K562 (cell line): ENCODE data around the gene NAIF1. TPM values are rescaled to one million over a fixed set of nuclear protein-coding genes. Genes with fewer than 3 reads are reported as not detected.

ENCODE experiments used
- BRD9 ChIP-seq: fragments of 450-650 bp; IDR thresholded peaks from 2 replicates; pipeline ENCODE4 v1.6.1; 2018; ENCODE audit warnings: low read depth; ENCODE audit not compliant: partially characterized antibody
- EZH2 ChIP-seq: IDR thresholded peaks from 2 replicates; pipeline ENCODE4 v1.6.1; 2012; ENCODE audit warnings: low read depth, mild to moderate bottlenecking, inconsistent platforms, low read length, borderline replicate concordance
- GABPA ChIP-seq: fragments of 200-800 bp; sonication (Bioruptor generic); conservative IDR thresholded peaks from 2 replicates; pipeline ENCODE4 v1.6.1; 2016; ENCODE audit warnings: low read depth, missing genetic modification characterization, missing compliant biosample characterization
- KAT7 ChIP-seq: sonication (generic); formaldehyde crosslinking; IDR thresholded peaks from 2 replicates; pipeline ENCODE4 v1.8.0; 2022; ENCODE audit warnings: missing genetic modification reagents, mild to moderate bottlenecking, borderline replicate concordance
- KDM2B ChIP-seq: fragments of 250-450 bp; sonication (Bioruptor Pico); IDR thresholded peaks from 2 replicates; pipeline ENCODE4 v1.8.0; 2021; ENCODE audit warnings: mild to moderate bottlenecking, moderate library complexity
- MYBL2 ChIP-seq, 2 experiments: fragments of 450-650 bp in 1 of 2; sonication (generic) in 1 of 2; formaldehyde crosslinking in 1 of 2; IDR thresholded peaks; 2 replicates each; pipeline versions ENCODE4 v1.6.1 to v1.8.1; 2017 to 2022; ENCODE audit warnings: borderline replicate concordance in 1 of 2, inconsistent platforms in 1 of 2, low read depth in 1 of 2, mild to moderate bottlenecking in 1 of 2, missing genetic modification reagents in 1 of 2, moderate library complexity in 1 of 2
- NFYB ChIP-seq: IDR thresholded peaks from 2 replicates; pipeline ENCODE4 v1.6.1; 2011; ENCODE audit warnings: mild to moderate bottlenecking, moderate library complexity; ENCODE audit not compliant: insufficient read length; ENCODE audit errors: extremely low read depth
- POLR2B ChIP-seq: fragments of 450-650 bp; IDR thresholded peaks from 2 replicates; pipeline ENCODE4 v1.6.1; 2018; ENCODE audit warnings: low read depth; ENCODE audit not compliant: partially characterized antibody
- SMARCA5 ChIP-seq: fragments of 450-650 bp; IDR thresholded peaks from 2 replicates; pipeline ENCODE4 v1.6.1; 2016
- ZNF133 ChIP-seq: fragments of 250-450 bp; sonication (Bioruptor Pico); IDR thresholded peaks from 2 replicates; pipeline ENCODE4 v1.4.0; 2020; ENCODE audit warnings: mild to moderate bottlenecking
- polyA plus RNA-seq, 8 experiments: library from polyadenylated mRNA; depleted of rRNA in 4 of 8; stranded (reverse) in 5 of 8; unstranded in 3 of 8; fragments of >200 nt; fragmentation: Nextera tagmentation in 2 of 8; fragmentation: Illumina TruSeq in 1 of 8; extraction: Ambion mirVana in 2 of 8; extraction: Trizol in 1 of 8; gene quantifications; 2 replicates each; pipeline versions ENCODE4 v1.2.1 to v1.2.3, GENCODE V29; 2011 to 2014; ENCODE audit warnings: inconsistent platforms in 1 of 8, missing spikeins in 1 of 8
- total RNA-seq, 7 experiments: library from RNA; depleted of rRNA in 6 of 7; stranded (reverse); fragments of >200 nt in 6 of 7; fragmentation: Illumina TruSeq in 2 of 7; extraction: Trizol in 2 of 7; gene quantifications; 2 replicates each; pipeline versions ENCODE4 v1.2.1 to v1.2.3, GENCODE V29; 2011 to 2021; ENCODE audit warnings: low replicate concordance in 1 of 7
- TF ChIP-seq, protein P1 (sequence below): sonication (generic); formaldehyde crosslinking; IDR thresholded peaks from 2 replicates; pipeline ENCODE4 v1.8.1; 2023; ENCODE audit warnings: missing genetic modification reagents, mild to moderate bottlenecking, borderline replicate concordance
- TF ChIP-seq, protein P2 (sequence below): IDR thresholded peaks from 2 replicates; pipeline ENCODE4 v1.6.1; 2011; ENCODE audit warnings: borderline replicate concordance, low read depth, mild to moderate bottlenecking, moderate library complexity, low read length; ENCODE audit not compliant: insufficient read depth, poor library complexity, severe bottlenecking
- TF ChIP-seq, protein P3 (sequence below): fragments of 450-650 bp; formaldehyde crosslinking; IDR thresholded peaks from 2 replicates; pipeline ENCODE4 v1.4.0; 2020; ENCODE audit warnings: mild to moderate bottlenecking, moderate library complexity
- TF ChIP-seq, protein P4 (sequence below): sonication (generic); formaldehyde crosslinking; IDR thresholded peaks from 2 replicates; pipeline ENCODE4 v1.8.1; 2023; ENCODE audit warnings: mild to moderate bottlenecking, missing genetic modification reagents

Gene NAIF1
- total and polyA plus RNA-seq, 9 of the 15 experiments (the other 6 are each of a cell fraction or from before 2014, with no cell fraction given), result 4.8 to 26.6 (median 17.2) TPM

DNA sequence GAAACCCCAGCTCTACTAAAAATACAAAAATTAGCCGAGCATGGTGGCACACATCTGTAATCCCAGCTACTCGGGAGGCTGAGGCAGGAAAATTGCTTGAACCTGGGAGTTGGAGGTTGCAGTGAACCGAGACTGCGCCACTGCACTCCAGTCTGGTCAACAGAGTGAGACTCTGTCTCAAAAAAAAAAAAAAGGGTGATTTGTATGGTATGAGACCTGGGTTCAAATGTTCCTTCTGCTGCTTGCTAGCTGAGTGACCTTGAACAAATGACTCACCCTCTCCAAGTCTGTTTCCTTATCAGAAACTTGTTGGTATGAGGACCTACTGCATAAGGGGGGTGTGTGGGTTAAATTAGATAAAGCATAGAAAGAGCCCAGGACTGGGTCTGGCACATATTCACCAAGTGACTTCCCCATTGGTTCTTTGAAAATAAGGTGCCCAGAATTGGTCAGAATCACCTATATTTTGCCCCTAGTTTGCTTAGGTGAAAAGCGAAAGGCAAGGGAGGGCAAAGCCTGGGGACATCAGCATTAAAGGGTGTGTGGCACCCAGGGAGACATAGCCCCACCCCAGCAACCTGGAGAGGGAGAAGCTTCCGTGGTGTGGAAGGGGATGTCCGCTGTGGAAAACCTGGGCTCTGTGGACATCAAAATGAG, 10.9 kb upstream of the NAIF1 start (continued):
- TF ChIP-seq, protein P1, sequence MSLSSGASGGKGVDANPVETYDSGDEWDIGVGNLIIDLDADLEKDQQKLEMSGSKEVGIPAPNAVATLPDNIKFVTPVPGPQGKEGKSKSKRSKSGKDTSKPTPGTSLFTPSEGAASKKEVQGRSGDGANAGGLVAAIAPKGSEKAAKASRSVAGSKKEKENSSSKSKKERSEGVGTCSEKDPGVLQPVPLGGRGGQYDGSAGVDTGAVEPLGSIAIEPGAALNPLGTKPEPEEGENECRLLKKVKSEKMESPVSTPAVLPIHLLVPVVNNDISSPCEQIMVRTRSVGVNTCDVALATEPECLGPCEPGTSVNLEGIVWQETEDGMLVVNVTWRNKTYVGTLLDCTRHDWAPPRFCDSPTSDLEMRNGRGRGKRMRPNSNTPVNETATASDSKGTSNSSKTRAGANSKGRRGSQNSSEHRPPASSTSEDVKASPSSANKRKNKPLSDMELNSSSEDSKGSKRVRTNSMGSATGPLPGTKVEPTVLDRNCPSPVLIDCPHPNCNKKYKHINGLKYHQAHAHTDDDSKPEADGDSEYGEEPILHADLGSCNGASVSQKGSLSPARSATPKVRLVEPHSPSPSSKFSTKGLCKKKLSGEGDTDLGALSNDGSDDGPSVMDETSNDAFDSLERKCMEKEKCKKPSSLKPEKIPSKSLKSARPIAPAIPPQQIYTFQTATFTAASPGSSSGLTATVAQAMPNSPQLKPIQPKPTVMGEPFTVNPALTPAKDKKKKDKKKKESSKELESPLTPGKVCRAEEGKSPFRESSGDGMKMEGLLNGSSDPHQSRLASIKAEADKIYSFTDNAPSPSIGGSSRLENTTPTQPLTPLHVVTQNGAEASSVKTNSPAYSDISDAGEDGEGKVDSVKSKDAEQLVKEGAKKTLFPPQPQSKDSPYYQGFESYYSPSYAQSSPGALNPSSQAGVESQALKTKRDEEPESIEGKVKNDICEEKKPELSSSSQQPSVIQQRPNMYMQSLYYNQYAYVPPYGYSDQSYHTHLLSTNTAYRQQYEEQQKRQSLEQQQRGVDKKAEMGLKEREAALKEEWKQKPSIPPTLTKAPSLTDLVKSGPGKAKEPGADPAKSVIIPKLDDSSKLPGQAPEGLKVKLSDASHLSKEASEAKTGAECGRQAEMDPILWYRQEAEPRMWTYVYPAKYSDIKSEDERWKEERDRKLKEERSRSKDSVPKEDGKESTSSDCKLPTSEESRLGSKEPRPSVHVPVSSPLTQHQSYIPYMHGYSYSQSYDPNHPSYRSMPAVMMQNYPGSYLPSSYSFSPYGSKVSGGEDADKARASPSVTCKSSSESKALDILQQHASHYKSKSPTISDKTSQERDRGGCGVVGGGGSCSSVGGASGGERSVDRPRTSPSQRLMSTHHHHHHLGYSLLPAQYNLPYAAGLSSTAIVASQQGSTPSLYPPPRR (CRISPR knock-in tag), result no peak; the same call in 1 of the 2 replicates
- peak; percentile 79; the same call in 1 of the 2 replicates for TF ChIP-seq SMARCA5
- TF ChIP-seq ZNF133, result no peak
- TF ChIP-seq EZH2, result no peak
- TF ChIP-seq GABPA (tag), result no peak; the same call in 1 of the 2 replicates
- no peak for TF ChIP-seq BRD9
- TF ChIP-seq, protein P2, sequence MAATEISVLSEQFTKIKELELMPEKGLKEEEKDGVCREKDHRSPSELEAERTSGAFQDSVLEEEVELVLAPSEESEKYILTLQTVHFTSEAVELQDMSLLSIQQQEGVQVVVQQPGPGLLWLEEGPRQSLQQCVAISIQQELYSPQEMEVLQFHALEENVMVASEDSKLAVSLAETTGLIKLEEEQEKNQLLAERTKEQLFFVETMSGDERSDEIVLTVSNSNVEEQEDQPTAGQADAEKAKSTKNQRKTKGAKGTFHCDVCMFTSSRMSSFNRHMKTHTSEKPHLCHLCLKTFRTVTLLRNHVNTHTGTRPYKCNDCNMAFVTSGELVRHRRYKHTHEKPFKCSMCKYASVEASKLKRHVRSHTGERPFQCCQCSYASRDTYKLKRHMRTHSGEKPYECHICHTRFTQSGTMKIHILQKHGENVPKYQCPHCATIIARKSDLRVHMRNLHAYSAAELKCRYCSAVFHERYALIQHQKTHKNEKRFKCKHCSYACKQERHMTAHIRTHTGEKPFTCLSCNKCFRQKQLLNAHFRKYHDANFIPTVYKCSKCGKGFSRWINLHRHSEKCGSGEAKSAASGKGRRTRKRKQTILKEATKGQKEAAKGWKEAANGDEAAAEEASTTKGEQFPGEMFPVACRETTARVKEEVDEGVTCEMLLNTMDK, result no peak
- TF ChIP-seq KDM2B (CRISPR knock-in tag), result no peak
- TF ChIP-seq, protein P3, sequence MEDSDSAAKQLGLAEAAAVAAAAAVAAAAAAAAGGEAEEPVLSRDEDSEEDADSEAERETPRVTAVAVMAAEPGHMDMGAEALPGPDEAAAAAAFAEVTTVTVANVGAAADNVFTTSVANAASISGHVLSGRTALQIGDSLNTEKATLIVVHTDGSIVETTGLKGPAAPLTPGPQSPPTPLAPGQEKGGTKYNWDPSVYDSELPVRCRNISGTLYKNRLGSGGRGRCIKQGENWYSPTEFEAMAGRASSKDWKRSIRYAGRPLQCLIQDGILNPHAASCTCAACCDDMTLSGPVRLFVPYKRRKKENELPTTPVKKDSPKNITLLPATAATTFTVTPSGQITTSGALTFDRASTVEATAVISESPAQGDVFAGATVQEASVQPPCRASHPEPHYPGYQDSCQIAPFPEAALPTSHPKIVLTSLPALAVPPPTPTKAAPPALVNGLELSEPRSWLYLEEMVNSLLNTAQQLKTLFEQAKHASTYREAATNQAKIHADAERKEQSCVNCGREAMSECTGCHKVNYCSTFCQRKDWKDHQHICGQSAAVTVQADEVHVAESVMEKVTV, result peak; percentile 22; the same call in 1 of the 2 replicates
- no peak for TF ChIP-seq POLR2B
- TF ChIP-seq MYBL2 (IDR thresholded peaks at IDR 0.05; ENCODE audit: low read depth), result no peak
- TF ChIP-seq MYBL2 (CRISPR knock-in tag; IDR thresholded peaks at IDR 0.05; ENCODE audit: borderline replicate concordance), result no peak
- TF ChIP-seq NFYB, result no peak
- peak; percentile 58; the same call in 1 of the 2 replicates for TF ChIP-seq KAT7 (CRISPR knock-in tag)
- TF ChIP-seq, protein P4, sequence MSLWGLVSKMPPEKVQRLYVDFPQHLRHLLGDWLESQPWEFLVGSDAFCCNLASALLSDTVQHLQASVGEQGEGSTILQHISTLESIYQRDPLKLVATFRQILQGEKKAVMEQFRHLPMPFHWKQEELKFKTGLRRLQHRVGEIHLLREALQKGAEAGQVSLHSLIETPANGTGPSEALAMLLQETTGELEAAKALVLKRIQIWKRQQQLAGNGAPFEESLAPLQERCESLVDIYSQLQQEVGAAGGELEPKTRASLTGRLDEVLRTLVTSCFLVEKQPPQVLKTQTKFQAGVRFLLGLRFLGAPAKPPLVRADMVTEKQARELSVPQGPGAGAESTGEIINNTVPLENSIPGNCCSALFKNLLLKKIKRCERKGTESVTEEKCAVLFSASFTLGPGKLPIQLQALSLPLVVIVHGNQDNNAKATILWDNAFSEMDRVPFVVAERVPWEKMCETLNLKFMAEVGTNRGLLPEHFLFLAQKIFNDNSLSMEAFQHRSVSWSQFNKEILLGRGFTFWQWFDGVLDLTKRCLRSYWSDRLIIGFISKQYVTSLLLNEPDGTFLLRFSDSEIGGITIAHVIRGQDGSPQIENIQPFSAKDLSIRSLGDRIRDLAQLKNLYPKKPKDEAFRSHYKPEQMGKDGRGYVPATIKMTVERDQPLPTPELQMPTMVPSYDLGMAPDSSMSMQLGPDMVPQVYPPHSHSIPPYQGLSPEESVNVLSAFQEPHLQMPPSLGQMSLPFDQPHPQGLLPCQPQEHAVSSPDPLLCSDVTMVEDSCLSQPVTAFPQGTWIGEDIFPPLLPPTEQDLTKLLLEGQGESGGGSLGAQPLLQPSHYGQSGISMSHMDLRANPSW (CRISPR knock-in tag), result no peak
